Hepatocyte (in vitro differentiated cells): Measurements from ENCODE around the gene VPS36. TPM values are rescaled to one million over a fixed set of nuclear protein-coding genes. Genes with fewer than 3 reads are reported as not detected.

Source experiments
- DNase-seq: peaks from one replicate; pipeline ENCODE4 v3.0.0-alpha.2; 2016; ENCODE audit warnings: low spot score
- H2AFZ ChIP-seq: fragments of 200-600 bp; sonication (generic); 2 replicates; pipeline ENCODE4 v1.6.0; 2016; ENCODE audit warnings: antibody characterized with exemption, mild to moderate bottlenecking
- H3K27ac ChIP-seq: fragments of 200-600 bp; sonication (generic); 2 replicates; pipeline ENCODE4 v1.5.1; 2016; ENCODE audit warnings: mild to moderate bottlenecking
- H3K27me3 ChIP-seq: fragments of 200-600 bp; sonication (generic); 2 replicates; pipeline ENCODE4 v1.6.1; 2016
- H3K36me3 ChIP-seq: fragments of 200-600 bp; sonication (generic); replicated peaks from 2 replicates; pipeline ENCODE4 v1.5.1; 2016; ENCODE audit warnings: low read depth; ENCODE audit not compliant: insufficient read depth
- H3K4me1 ChIP-seq: fragments of 200-600 bp; sonication (generic); 2 replicates; pipeline ENCODE4 v1.5.1; 2016; ENCODE audit warnings: mild to moderate bottlenecking, moderate library complexity; ENCODE audit not compliant: insufficient read depth
- H3K4me2 ChIP-seq: fragments of 200-600 bp; sonication (generic); 2 replicates; pipeline ENCODE4 v1.6.0; 2016
- H3K4me3 ChIP-seq: fragments of 200-600 bp; sonication (generic); 2 replicates; pipeline ENCODE4 v1.5.1; 2016; ENCODE audit warnings: mild to moderate bottlenecking
- H3K79me2 ChIP-seq: fragments of 200-600 bp; sonication (generic); 2 replicates; pipeline ENCODE4 v1.6.0; 2017; ENCODE audit warnings: mild to moderate bottlenecking
- H3K9me2 ChIP-seq: fragments of 200-600 bp; sonication (generic); replicated peaks from 2 replicates; pipeline ENCODE4 v1.6.0; 2017; ENCODE audit warnings: mild to moderate bottlenecking; ENCODE audit not compliant: insufficient read depth
- H3K9me3 ChIP-seq: fragments of 200-600 bp; sonication (generic); 2 replicates; pipeline ENCODE4 v1.5.1; 2016; ENCODE audit warnings: low read depth, mild to moderate bottlenecking
- H4K20me1 ChIP-seq: fragments of 200-600 bp; sonication (generic); 2 replicates; pipeline ENCODE4 v1.6.0; 2016; ENCODE audit warnings: mild to moderate bottlenecking; ENCODE audit not compliant: insufficient read depth, poor library complexity, severe bottlenecking
- EZH2 ChIP-seq: fragments of 200-600 bp; sonication (generic); IDR thresholded peaks from 2 replicates; pipeline ENCODE4 v1.6.1; 2016; ENCODE audit warnings: antibody characterized with exemption, mild to moderate bottlenecking, borderline replicate concordance
- EZH2phosphoT487 ChIP-seq: fragments of 200-600 bp; sonication (generic); IDR thresholded peaks from one replicate; pipeline ENCODE4 v1.6.1; 2018; ENCODE audit warnings: antibody characterized with exemption, mild to moderate bottlenecking, low read depth, moderate library complexity; ENCODE audit not compliant: unreplicated experiment, severe bottlenecking
- WGBS: methylation state at CpG from one replicate; pipeline ENCODE4 v1.1.6; 2016; ENCODE audit warnings: low lambda C conversion rate; ENCODE audit errors: missing lambda C conversion rate; 5-methylcytosine and 5-hydroxymethylcytosine counted together
- polyA plus RNA-seq: library from polyadenylated mRNA; unstranded; fragments of >200 nt; fragmentation: Nextera tagmentation; extraction: Ambion mirVana; gene quantifications from 2 replicates; pipeline ENCODE4 v1.2.1, GENCODE V29; 2016
- total RNA-seq: library from RNA; depleted of rRNA; stranded (reverse); fragments of >200 nt; gene quantifications from 2 replicates; pipeline ENCODE4 v1.2.3, GENCODE V29; 2014
- TF ChIP-seq, protein P1 (sequence below): fragments of 200-600 bp; sonication (generic); IDR thresholded peaks from 2 replicates; pipeline ENCODE4 v1.5.1; 2016; ENCODE audit warnings: antibody characterized with exemption, mild to moderate bottlenecking; ENCODE audit not compliant: poor library complexity

VPS36 gene
- total and polyA plus RNA-seq, 2 experiments from 2014 or later, result 23.5 to 42.0 TPM

DNA sequence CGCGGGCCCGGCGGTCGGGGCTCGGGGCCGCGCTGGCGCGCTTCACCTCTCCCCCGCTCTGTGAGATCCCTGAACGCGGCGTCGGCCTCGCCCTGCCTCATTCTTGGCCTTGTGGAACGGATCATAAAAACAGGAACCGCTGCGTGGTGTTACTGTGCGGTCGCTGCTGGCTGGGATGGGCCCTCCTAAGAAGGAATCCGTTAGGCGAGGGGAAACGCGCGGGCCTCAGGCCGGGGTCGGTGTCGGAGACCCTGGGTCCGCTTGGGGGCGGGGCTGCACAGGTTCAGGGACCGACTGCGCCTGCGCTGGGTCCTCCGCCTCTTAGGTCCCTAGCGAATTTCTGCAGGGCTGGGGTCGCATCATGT lies 5.2 kb upstream of the VPS36 start:
- Histone ChIP-seq H4K20me1 (no peaks in the 10 kb centered on the region), H3K9me2 (no peaks in the 10 kb centered on the region), H3K79me2 (peaks cover 42% of the 10 kb centered on the region), H3K4me2 (peak overlapping the region; percentile 82), H3K9me3 (no peaks in the 10 kb centered on the region), H3K36me3 (no peaks in the 10 kb centered on the region), H3K27me3 (no peaks in the 10 kb centered on the region), H3K4me1 (no peaks in the 10 kb centered on the region), H3K4me3 (peak overlapping the region; percentile 85), H3K27ac (peak overlapping the region; percentile 91), H2AFZ (peak overlapping the region; percentile 91)
- TF ChIP-seq EZH2, result no peak
- TF ChIP-seq, protein P1, sequence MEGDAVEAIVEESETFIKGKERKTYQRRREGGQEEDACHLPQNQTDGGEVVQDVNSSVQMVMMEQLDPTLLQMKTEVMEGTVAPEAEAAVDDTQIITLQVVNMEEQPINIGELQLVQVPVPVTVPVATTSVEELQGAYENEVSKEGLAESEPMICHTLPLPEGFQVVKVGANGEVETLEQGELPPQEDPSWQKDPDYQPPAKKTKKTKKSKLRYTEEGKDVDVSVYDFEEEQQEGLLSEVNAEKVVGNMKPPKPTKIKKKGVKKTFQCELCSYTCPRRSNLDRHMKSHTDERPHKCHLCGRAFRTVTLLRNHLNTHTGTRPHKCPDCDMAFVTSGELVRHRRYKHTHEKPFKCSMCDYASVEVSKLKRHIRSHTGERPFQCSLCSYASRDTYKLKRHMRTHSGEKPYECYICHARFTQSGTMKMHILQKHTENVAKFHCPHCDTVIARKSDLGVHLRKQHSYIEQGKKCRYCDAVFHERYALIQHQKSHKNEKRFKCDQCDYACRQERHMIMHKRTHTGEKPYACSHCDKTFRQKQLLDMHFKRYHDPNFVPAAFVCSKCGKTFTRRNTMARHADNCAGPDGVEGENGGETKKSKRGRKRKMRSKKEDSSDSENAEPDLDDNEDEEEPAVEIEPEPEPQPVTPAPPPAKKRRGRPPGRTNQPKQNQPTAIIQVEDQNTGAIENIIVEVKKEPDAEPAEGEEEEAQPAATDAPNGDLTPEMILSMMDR, result no peak
- TF ChIP-seq EZH2phosphoT487, result no peak
- 0% methylated on average over 34 of the region's 37 CpGs for WGBS
- DNase-seq, result peak; percentile 92

DNA sequence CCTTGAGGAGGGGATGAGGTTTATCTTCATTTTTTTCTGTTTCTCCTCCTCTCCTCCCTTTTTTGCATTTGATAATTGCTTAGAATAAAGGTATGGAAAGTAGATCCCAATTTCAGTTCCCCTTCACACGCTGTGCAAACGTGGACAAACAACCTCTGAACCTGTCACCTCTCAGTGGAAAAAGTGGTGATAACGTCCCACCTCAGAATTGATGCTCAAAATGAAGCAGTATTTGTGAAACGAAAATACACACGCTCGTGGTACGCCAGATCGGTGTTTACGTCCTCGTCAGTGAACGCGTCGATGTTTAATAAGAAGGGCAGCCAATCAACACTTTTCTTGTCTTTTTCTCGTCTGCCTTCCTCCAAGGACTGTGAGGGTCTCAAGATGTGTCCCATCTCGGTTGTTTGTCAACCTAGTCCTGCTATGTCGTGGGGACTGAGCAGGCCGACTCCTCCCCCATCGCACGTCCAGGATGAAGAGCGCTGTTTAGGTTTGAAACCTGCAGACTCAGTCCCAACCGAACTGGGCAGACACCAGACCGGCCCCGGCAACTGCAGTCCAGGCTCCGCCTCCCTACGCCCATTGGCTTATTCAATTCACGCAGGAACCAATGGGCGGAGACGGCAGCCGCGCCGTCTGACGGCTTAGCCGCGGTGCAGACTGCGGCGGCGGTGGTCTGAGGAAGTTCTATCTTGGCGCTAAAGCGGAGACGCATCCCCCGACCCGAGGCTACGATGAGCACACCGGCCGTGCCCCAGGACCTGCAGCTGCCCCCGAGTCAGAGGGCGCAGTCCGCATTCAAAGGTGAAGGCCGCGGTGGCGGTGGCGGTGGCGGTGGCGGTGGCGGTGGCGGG lies 4.6 kb upstream of the VPS36 start, which contains the start of gene CKAP2:
TSS of gene CKAP2 (plus strand) at position 659 of the 857 bp plus-strand sequence. CDS start at position 738, 79 bp downstream.
- 3% methylated on average over 53 of the region's 56 CpGs for WGBS
- H3K4me1 ChIP-seq, result no peaks in the 10 kb centered on the region

DNA sequence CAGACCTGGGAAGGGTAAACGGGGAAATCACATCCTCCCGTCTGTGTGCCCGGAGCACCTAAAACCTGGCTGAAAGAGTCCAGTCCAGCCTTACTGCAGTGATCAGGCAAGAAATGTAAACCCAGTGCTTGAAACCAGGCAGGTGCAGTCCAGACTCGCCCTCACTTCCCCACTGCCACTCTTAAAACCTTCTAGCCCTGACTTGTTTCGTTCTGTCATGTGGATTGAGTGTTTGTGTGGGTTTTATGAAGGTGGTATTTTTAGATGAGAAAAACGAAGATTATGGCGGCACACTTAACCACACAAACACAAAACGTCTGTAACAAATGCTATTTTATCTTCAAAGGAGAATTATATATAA lies 4.0 kb upstream of the VPS36 start:
- Histone ChIP-seq H4K20me1 (peaks cover under 1% of the 10 kb centered on the region), H3K27me3 (no peaks in the 10 kb centered on the region), H3K36me3 (no peaks in the 10 kb centered on the region), H3K9me2 (no peaks in the 10 kb centered on the region), H3K9me3 (no peaks in the 10 kb centered on the region), H2AFZ (peak overlapping the region; percentile 94), H3K4me1 (no peaks in the 10 kb centered on the region), H3K27ac (peak overlapping the region; percentile 91), H3K4me2 (peak overlapping the region; percentile 82), H3K4me3 (peak overlapping the region; percentile 85), H3K79me2 (peaks cover 36% of the 10 kb centered on the region)
- DNase-seq, result peak; percentile 29
- whole genome bisulfite sequencing, result 22% methylated on average over 8 of the region's 8 CpGs
- TF ChIP-seq, protein P1, result no peak
- TF ChIP-seq EZH2phosphoT487, result no peak
- TF ChIP-seq EZH2, result no peak

More for the DNA sequence above, 4.6 kb upstream of the VPS36 start, which contains the start of gene CKAP2:
- Histone ChIP-seq H3K4me2 (peak within 1 kb of the TSS; percentile 82), H3K27me3 (no peaks in the 10 kb centered on the region), H3K9me3 (no peaks in the 10 kb centered on the region), H2AFZ (peak within 1 kb of the TSS; percentile 94), H3K4me3 (peak within 1 kb of the TSS; percentile 85), H3K9me2 (no peaks in the 10 kb centered on the region), H3K27ac (peak within 1 kb of the TSS; percentile 91), H3K36me3 (no peaks in the 10 kb centered on the region), H4K20me1 (no peaks in the 10 kb centered on the region), H3K79me2 (peaks cover 38% of the 10 kb centered on the region)
- DNase-seq, result peak; percentile 97
- TF ChIP-seq EZH2phosphoT487, result no peak
- no peak for TF ChIP-seq EZH2
- TF ChIP-seq, protein P1, result no peak
